IMR-90 (cell line): ENCODE data around the gene DPYD. TPM values are rescaled to one million over a fixed set of nuclear protein-coding genes. Genes with fewer than 3 reads are reported as not detected.

Experiments used
- ATAC-seq: fragments of 200-7000 bp; cut with Tn5 transposase; 2 replicates; pipeline ENCODE4 v1.9.1; 2020; ENCODE audit warnings: low read depth, mild to moderate bottlenecking, moderate library complexity
- BruUV-seq: library from RNA; stranded (reverse); fragments of 400-500 nt; replicated peaks from 2 replicates; lab custom pipeline; 2021; lab: Mats Ljungman, UMichigan
- CTCF ChIA-PET: fragments of 300-600 bp; formaldehyde crosslinking; extraction: SDS; loops from one replicate; lab custom pipeline; 2021; ENCODE audit warnings: antibody characterized with exemption; lab: Yijun Ruan, JAX
- POLR2A ChIA-PET: fragments of 300-600 bp; sonication (Branson Sonifier 250); formaldehyde crosslinking; loops from one replicate; lab custom pipeline; 2022; ENCODE audit warnings: antibody characterized with exemption; ENCODE audit not compliant: unreplicated experiment; lab: Charles Lee
- DNase-seq: peaks from one replicate; pipeline ENCODE4 v3.0.0; 2013
- H2AFZ ChIP-seq: replicated peaks from 2 replicates; pipeline ENCODE3; 2013; ENCODE audit warnings: low read length, mild to moderate bottlenecking; ENCODE audit not compliant: poor library complexity
- H2AK5ac ChIP-seq: 2 replicates; pipeline ENCODE4 v1.6.1; 2013; ENCODE audit warnings: low read depth, low read length, inconsistent platforms
- H2AK9ac ChIP-seq: replicated peaks from 2 replicates; pipeline ENCODE3; 2013; ENCODE audit warnings: mild to moderate bottlenecking, low read depth, low read length, moderate library complexity; ENCODE audit not compliant: poor library complexity
- H2BK120ac ChIP-seq: 2 replicates; pipeline ENCODE4 v1.6.1; 2013; ENCODE audit warnings: low read depth, low read length, inconsistent platforms
- H2BK15ac ChIP-seq: 3 replicates; pipeline ENCODE4 v1.6.1; 2013; ENCODE audit warnings: low read depth, low read length, inconsistent platforms
- H2BK20ac ChIP-seq: 2 replicates; pipeline ENCODE4 v1.6.1; 2013; ENCODE audit warnings: low read depth, mild to moderate bottlenecking, inconsistent platforms, low read length, moderate library complexity
- H2BK5ac ChIP-seq: 2 replicates; pipeline ENCODE4 v1.6.1; 2013; ENCODE audit warnings: mild to moderate bottlenecking, low read depth, low read length, inconsistent platforms; ENCODE audit not compliant: poor library complexity, severe bottlenecking
- H3K14ac ChIP-seq: replicated peaks from 2 replicates; pipeline ENCODE4 v1.6.1; 2013; ENCODE audit warnings: low read depth, low read length, inconsistent platforms
- H3K18ac ChIP-seq: 2 replicates; pipeline ENCODE4 v1.6.1; 2013; ENCODE audit warnings: low read depth, low read length, control low read depth
- H3K23ac ChIP-seq: 2 replicates; pipeline ENCODE4 v1.6.1; 2013; ENCODE audit warnings: low read depth, low read length, inconsistent platforms
- H3K27ac ChIP-seq: 2 replicates; pipeline ENCODE4 v1.5.1; 2013; ENCODE audit warnings: mild to moderate bottlenecking, control low read depth, low read length; ENCODE audit not compliant: insufficient read depth
- H3K27me3 ChIP-seq: 2 replicates; pipeline ENCODE4 v1.6.1; 2013; ENCODE audit warnings: low read length; ENCODE audit not compliant: control insufficient read depth, insufficient read depth
- H3K36me3 ChIP-seq: 2 replicates; pipeline ENCODE4 v1.6.1; 2013; ENCODE audit warnings: low read length, mixed read lengths; ENCODE audit not compliant: control insufficient read depth, insufficient read depth
- H3K4ac ChIP-seq: 2 replicates; pipeline ENCODE4 v1.6.1; 2013; ENCODE audit warnings: low read depth, low read length, inconsistent platforms
- H3K4me1 ChIP-seq: 2 replicates; pipeline ENCODE4 v1.6.1; 2013; ENCODE audit warnings: low read length, mixed read lengths; ENCODE audit not compliant: control insufficient read depth, insufficient read depth
- H3K4me2 ChIP-seq: 2 replicates; pipeline ENCODE4 v1.6.1; 2013; ENCODE audit warnings: low read depth, mild to moderate bottlenecking, control low read depth, low read length, moderate library complexity
- H3K4me3 ChIP-seq: 2 replicates; pipeline ENCODE4 v1.5.1; 2013; ENCODE audit warnings: low read depth, mild to moderate bottlenecking, control low read depth, low read length, moderate library complexity; ENCODE audit not compliant: insufficient read depth
- H3K56ac ChIP-seq: 2 replicates; pipeline ENCODE4 v1.6.1; 2013; ENCODE audit warnings: low read length, inconsistent platforms; ENCODE audit not compliant: insufficient read depth; ENCODE audit errors: extremely low read depth
- H3K79me1 ChIP-seq, 2 experiments: 2 replicates each; pipeline ENCODE4 v1.6.1; 2013; ENCODE audit warnings: low read length in 2 of 2, inconsistent platforms in 1 of 2, low read depth in 1 of 2
- H3K9ac ChIP-seq: 2 replicates; pipeline ENCODE4 v1.6.1; 2013; ENCODE audit warnings: low read depth, low read length, control low read depth
- H3K9me1 ChIP-seq: 2 replicates; pipeline ENCODE4 v1.6.1; 2013; ENCODE audit warnings: low read length, inconsistent platforms; ENCODE audit not compliant: insufficient read depth
- H3K9me3 ChIP-seq: 2 replicates; pipeline ENCODE4 v1.6.1; 2013; ENCODE audit warnings: low read length; ENCODE audit not compliant: control insufficient read depth, insufficient read depth
- H4K20me1 ChIP-seq: 2 replicates; pipeline ENCODE4 v1.6.1; 2013; ENCODE audit warnings: low read length, inconsistent platforms; ENCODE audit not compliant: insufficient read depth
- H4K5ac ChIP-seq: 2 replicates; pipeline ENCODE4 v1.6.1; 2013; ENCODE audit warnings: mild to moderate bottlenecking, low read depth, low read length, control low read depth
- H4K8ac ChIP-seq, 2 experiments: 2 replicates each; pipeline ENCODE4 v1.6.1; 2013; ENCODE audit warnings: low read depth in 2 of 2, low read length in 2 of 2, control low read depth in 1 of 2, inconsistent platforms in 1 of 2
- H4K91ac ChIP-seq: 2 replicates; pipeline ENCODE4 v1.6.1; 2013; ENCODE audit warnings: low read depth, low read length, inconsistent platforms; ENCODE audit not compliant: insufficient read depth
- BHLHE40 ChIP-seq: fragments of 150-350 bp; IDR thresholded peaks from 2 replicates; pipeline ENCODE4 v1.6.1; 2016; ENCODE audit warnings: mild to moderate bottlenecking, low read depth, low read length
- CTCF ChIP-seq: conservative IDR thresholded peaks from 2 replicates; pipeline ENCODE4 v1.5.1; 2012; ENCODE audit warnings: mild to moderate bottlenecking, low read depth, low read length, improper control_type of control experiment
- FOS ChIP-seq: fragments of 150-350 bp; IDR thresholded peaks from 2 replicates; pipeline ENCODE4 v1.6.1; 2016; ENCODE audit warnings: low read depth, low read length
- MAZ ChIP-seq: IDR thresholded peaks from 2 replicates; pipeline ENCODE4 v1.6.1; 2012; ENCODE audit warnings: low read depth, mild to moderate bottlenecking, low read length, improper control_type of control experiment, moderate library complexity, borderline replicate concordance
- NFE2L2 ChIP-seq: fragments of 150-350 bp; IDR thresholded peaks from 2 replicates; pipeline ENCODE4 v1.6.1; 2016; ENCODE audit warnings: low read depth, mild to moderate bottlenecking, low read length
- RAD21 ChIP-seq: IDR thresholded peaks from 2 replicates; pipeline ENCODE4 v1.6.1; 2012; ENCODE audit warnings: low read length, improper control_type of control experiment
- RFX5 ChIP-seq: IDR thresholded peaks from 2 replicates; pipeline ENCODE4 v1.8.0; 2012; ENCODE audit warnings: low read depth, mild to moderate bottlenecking, low read length, moderate library complexity
- SMC3 ChIP-seq: fragments of 150-350 bp; IDR thresholded peaks from 2 replicates; pipeline ENCODE4 v1.6.1; 2016; ENCODE audit warnings: low read depth, mild to moderate bottlenecking, antibody characterized with exemption, low read length, moderate library complexity
- USF2 ChIP-seq: fragments of 150-350 bp; IDR thresholded peaks from 2 replicates; pipeline ENCODE4 v1.6.1; 2017; ENCODE audit warnings: mild to moderate bottlenecking, antibody characterized with exemption, low read length, low read depth
- WGBS, 2 experiments: methylation state at CpG; one replicate each; pipeline versions ENCODE4 v1.1.5 to v1.1.7; 2013; ENCODE audit warnings: missing lambda C conversion rate in 2 of 2; ENCODE audit not compliant: insufficient read length in 1 of 2; ENCODE audit errors: extremely low coverage in 2 of 2; 5-methylcytosine and 5-hydroxymethylcytosine counted together
- dilution Hi-C: fragments of 300-500 bp; cut with HindIII; formaldehyde crosslinking; loops from one replicate; pipeline ENCODE4 v1.14.3; 2018; ENCODE audit warnings: low sequenced_read_pairs; ENCODE audit not compliant: unreplicated experiment
- in situ Hi-C: fragments of 300-500 bp; cut with MboI; formaldehyde crosslinking; loops from 3 replicates; pipeline ENCODE4 v1.14.3; 2019; ENCODE audit warnings: low sequenced_read_pairs, inconsistent platforms, mixed read lengths
- intact Hi-C: fragments of 100-400 bp; cut with micrococcal nuclease; formaldehyde crosslinking; loops from 2 replicates; pipeline ENCODE4 v1.10.0; 2022
- polyA plus RNA-seq, 3 experiments: library from polyadenylated mRNA; depleted of rRNA; stranded (reverse); fragments of >200 nt; gene quantifications; 2 replicates each; pipeline ENCODE4 v1.2.3, GENCODE V29; 2012; ENCODE audit warnings: low replicate concordance in 1 of 3
- total RNA-seq: library from RNA; depleted of rRNA; stranded (reverse); fragments of >200 nt; gene quantifications from 2 replicates; pipeline ENCODE4 v1.2.3, GENCODE V29; 2012

Gene DPYD
- total and polyA plus RNA-seq, 2 of the 4 experiments (the other 2 are of a cell fraction), result 9.3 to 47.3 TPM

- Histone ChIP-seq H3K56ac (no peak overlapping the region), H3K23ac (no peak overlapping the region), H3K27ac (no peak overlapping the region), H3K4me2 (no peak overlapping the region), H4K5ac (no peak overlapping the region), H2AFZ (no peak overlapping the region), H2BK120ac (no peak overlapping the region), H2AK5ac (no peak overlapping the region), H3K18ac (no peak overlapping the region), H3K9me3 (no peaks in the 10 kb centered on the region), H2AK9ac (no peak overlapping the region), H3K4me3 (no peak overlapping the region), H3K14ac (no peak overlapping the region), H3K79me1 (no peaks in the 10 kb centered on the region), H4K8ac (no peak overlapping the region), H2BK15ac (no peak overlapping the region), H2BK20ac (no peak overlapping the region), H2BK5ac (no peak overlapping the region), H3K9ac (no peak overlapping the region), H4K91ac (no peak overlapping the region), H3K27me3 (no peaks in the 10 kb centered on the region), H3K4me1 (no peaks in the 10 kb centered on the region), H3K9me1 (no peaks in the 10 kb centered on the region), H4K20me1 (no peaks in the 10 kb centered on the region), H3K4ac (no peak overlapping the region), H3K36me3 (no peaks in the 10 kb centered on the region)
- BruUV-seq, result no TSS peak
- ATAC-seq (peak; percentile 82), DNase-seq (peak; percentile 58)
- TF ChIP-seq CTCF, result peak; percentile 66
- TF ChIP-seq RAD21, result peak; percentile 78
- peak; percentile 63 for TF ChIP-seq USF2
- peak; percentile 65 for TF ChIP-seq SMC3
- no peak for TF ChIP-seq RFX5
- TF ChIP-seq NFE2L2, result no peak
- TF ChIP-seq MAZ, result no peak
- TF ChIP-seq BHLHE40, result 0 out of 2 replicates have a peak, but pooled peaks have one; percentile 45
- TF ChIP-seq FOS, result no peak
- dilution Hi-C loops, result no loop called here
- in situ Hi-C loops, result loop anchor here (25.0 kb wide), 1 partner anchor 583 kb away; no protein-coding TSS in a partner anchor
- ChIA-PET CTCF (interaction anchor here (0.6 to 0.8 kb wide), 2 partner anchors 9 to 855 kb away, joined by 3 read pairs; no protein-coding TSS in a partner anchor), POLR2A (no interaction called here)
- intact Hi-C loops, result loop anchor here (1.0 to 5.0 kb wide), 5 partner anchors 231 to 854 kb away; no protein-coding TSS in a partner anchor
- 80% methylated on average over 1 of the region's 6 CpGs; no CpG with 5 or more reads in 1 of the 2 experiments for WGBS, 2 experiments
Measured at GRCh38 chr1:97820470-97821188, 100.2 kb downstream of the DPYD start.
